NCI-H128 (cell line): ENCODE results near the gene KCTD21.
"Not testable (repeated sequence)": the region's sequence is repeated elsewhere in the genome, so short reads cannot be mapped to it uniquely, and the experiment has no call there.

ENCODE experiments used
- DNase-seq: peaks from one replicate; lab custom pipeline; 2025; ENCODE audit not compliant: unreplicated experiment; lab: John Stamatoyannopoulos, UW

The KCTD21 gene

GRCh38 chr11:78188286-78189173 lies at the start of gene KCTD21, which contains the start of gene USP35:
KCTD21 (minus strand) TSS chr11:78188626; CDS start chr11:78174554, 14,072 bp downstream.
USP35 (plus strand) TSS chr11:78188919; CDS start chr11:78196246, 7,327 bp downstream.
- peak; percentile 99 for DNase-seq

DNA sequence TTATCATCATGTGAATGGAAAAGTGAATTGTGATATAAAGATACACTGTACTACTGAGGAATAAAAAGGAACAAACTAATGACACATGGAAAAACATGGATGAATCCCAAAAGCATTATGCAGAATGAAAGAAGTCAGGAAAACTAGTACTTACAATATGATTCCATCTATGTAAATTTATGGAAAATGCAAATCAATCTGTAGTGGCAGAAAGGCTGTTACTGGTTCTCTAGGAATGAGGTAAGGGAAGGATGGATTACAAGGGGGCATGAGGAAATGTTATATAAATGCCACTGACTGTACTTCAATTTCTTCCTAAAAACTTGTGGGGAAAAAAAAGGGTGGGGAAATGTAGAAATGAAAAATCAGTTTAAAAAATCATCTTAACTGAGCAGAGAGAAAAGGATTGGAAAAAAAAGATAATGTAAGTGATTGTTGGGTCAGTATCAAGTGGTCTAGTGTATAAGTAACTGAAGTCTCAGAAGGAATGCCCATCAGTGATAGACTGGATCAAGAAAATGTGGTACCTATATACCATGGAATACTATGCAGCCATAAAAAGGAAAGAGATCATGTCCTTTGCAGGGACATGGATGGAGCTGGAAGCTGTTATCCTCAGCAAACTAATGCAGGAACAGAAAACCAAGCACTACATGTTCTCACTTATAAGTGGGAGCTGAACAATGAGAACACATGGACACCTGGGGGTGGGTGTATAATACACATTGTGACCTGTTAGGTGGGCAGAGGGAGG lies 49.0 kb upstream of the KCTD21 start:
- DNase-seq = no peak

DNA sequence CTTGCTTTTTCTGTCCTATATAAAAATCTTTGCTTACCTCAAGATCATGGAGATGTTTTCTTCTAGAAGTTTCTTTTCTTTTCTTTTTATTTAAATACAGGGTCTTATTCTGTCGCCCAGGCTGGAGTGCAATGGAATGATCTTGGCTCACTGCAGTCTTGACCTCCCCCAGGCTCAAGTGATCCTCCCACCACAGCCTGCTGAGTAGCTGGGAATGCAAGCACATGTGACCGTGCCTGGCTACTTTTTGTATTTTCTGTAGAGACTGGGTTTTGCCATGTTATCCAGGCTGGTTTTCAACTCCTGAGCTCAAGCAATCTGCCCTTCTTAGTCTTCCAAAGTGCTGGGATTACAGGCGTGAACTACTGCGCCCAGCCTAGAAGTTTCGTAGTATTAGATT lies 45.6 kb upstream of the KCTD21 start:
- DNase-seq = no peak

DNA sequence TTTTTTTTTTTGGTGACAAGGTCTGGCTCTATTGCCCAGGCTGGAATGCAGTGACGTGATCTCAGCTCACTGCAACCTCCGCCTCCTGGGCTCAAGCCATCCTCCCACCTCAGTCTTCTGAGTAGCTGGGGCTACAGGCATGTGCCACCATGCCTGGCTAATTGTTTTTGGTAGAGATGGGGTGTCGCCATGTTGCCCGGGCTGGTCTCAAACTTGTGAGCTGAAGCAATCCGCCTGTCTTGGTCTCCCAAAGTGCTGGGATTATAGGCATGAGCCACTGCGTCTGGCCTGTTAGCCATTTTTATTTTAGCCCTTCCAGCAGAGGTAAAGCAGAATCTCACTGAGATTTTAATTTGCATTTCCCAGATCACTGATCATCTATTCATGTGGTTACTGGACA lies 44.6 kb upstream of the KCTD21 start:
- not testable (repeated sequence) for DNase-seq

DNA sequence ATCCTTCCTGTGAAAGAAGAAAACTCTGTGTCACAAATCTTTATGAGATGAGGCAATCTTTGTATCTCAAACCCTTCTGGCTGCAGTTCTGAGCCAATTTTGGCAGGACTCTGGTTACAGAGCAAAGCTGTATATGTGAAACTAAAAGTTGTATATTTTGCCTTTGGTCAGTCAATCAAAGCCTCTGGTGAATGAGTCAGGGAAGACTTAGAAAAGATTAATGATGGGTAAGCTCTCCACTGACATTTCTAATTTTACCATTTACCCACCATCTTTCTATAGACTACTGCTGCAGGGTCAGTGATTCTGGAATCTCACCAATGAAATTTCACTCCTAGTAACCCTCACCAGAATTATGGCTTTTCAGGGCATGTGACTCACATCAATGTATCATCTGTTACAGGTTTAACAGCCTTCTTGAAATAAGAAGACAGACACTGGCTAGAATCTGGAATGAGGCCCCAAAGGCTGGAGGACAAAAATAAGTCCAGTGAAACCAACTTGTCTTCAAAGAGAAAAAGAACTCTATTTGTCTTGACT lies 43.6 kb upstream of the KCTD21 start:
- no peak for DNase-seq

- no peak for DNase-seq
Observed at GRCh38 chr11:78230161-78230877, 41.9 kb upstream of the KCTD21 start.

GRCh38 chr11:78229106-78229505 lies 40.7 kb upstream of the KCTD21 start:
- DNase-seq = no peak

GRCh38 chr11:78228467-78228866 lies 40.0 kb upstream of the KCTD21 start:
- DNase-seq = peak; percentile 86

DNA sequence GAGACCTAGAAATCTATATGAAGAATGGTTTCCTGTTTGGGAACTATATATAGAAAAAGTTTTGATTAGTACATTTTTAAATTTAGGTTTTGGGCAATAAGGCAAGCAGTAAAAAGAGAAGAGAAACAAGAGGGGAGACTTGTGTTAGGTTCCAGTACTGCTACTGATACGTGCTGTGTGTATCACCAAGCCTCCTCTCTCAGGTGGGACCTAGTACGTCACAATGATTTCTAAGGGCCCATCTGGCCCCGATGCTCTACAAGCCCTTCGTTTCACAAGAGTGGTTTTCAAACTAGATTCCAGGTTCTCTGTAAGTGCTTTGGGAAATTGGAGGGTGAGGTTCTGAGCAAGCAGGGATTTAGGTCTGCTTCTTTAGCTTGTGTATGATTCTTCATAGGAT lies 39.5 kb upstream of the KCTD21 start:
- DNase-seq = no peak

- no peak for DNase-seq
Observed at GRCh38 chr11:78226684-78227680, 38.6 kb upstream of the KCTD21 start.

DNA sequence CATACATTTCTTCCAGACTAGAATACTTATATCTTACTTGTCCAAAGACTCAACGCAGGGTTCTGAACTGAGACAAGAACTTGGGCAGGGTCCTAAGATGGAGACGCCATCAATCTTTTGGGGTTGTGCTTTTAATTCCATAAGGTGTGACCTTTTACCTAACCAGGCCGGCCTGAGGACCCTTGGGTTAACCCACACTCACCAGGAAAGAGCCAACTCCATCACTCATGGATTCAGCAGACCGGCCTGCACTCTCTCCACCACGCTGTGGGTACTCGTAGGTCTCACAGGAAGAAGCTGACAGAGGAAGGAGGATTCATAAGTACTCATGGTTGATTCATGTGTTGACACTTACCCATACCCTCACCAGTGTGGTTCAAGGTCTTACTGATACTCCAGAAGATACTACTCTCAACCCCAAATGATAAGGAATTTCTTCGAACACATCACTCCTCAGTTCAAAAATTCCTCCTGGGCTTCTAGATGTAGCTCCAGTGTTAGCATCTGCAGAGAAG lies 36.5 kb upstream of the KCTD21 start:
- DNase-seq = no peak

DNA sequence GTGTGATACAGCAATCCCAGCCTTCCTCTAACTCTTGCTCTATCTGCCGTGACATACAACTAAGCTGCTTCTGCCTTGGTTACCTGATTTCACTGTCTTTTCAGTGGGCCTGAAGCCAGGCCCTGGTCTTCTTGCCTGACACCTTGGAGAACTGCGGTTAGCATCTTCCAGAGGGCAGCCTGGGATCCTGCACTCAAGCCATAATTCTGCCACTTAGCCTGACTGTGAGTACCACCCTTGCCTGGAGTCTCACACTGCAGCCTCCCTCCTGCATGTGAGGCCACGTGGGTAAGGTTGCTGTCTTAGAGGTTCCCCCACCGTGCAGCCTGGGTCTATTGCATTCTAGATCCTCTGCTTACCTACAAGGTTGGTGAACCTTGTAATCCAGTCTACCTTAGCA lies 36.1 kb upstream of the KCTD21 start:
- no peak for DNase-seq

- no peak for DNase-seq
Observed at GRCh38 chr11:78223320-78223954, 35.0 kb upstream of the KCTD21 start.

GRCh38 chr11:78222726-78223125 lies 34.3 kb upstream of the KCTD21 start:
- not testable (repeated sequence) for DNase-seq

GRCh38 chr11:78221396-78222315 lies 33.2 kb upstream of the KCTD21 start:
- DNase-seq = no peak

DNA sequence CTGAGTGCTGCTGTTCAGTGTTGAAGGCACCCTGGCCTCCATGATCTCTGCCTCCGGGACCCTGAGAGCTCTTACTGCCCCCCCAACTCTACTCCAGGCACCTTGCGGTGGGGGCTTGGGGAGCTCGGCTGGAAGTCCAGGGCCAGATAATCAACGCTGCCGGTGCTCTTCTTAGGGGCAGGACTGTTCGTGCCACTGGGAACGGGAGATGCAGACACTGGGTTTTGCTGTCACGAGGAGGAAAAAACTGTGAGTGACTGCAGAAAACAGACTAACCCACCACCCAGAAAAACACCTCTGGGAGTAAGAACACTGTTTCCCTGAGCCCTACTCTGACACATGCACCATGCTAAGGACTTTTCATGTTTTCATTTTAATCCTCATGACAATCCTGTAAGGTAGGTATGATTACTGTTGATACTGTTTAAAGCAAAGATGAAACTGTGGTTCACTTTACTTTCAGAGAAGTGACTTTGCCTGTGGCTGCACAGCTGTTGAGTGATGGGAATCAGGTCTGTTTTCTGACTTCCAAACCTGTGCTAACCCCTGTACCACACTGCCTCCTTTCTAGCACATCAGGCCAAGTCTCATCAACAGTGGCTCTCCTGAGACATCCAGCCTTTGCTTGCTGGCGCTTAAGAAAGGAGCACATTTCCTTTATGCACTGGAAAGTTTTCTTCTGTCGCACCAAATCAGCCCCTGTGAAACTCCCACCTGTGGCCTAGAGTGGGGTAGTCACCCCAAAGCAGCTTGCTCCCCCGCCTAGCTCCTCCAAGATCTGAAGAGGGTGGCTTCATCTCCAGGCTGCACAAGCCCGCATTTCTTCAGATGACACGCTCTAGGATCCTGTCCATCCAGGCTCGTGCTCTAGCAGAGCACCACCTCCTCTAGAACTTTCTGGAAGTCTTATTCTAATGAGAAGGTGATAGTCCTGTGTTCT lies 32.1 kb upstream of the KCTD21 start:
- DNase-seq = no peak
